Chondrocyte (in vitro differentiated cells): ENCODE measurements around the gene BAG5. TPM values are rescaled to one million over a fixed set of nuclear protein-coding genes. Genes with fewer than 3 reads are reported as not detected.

ENCODE experiments used
- DNase-seq: peaks from one replicate; pipeline ENCODE4 v3.0.0; 2021; ENCODE audit warnings: mixed read lengths, low spot score
- H3K27ac Mint-ChIP-seq: one replicate; pipeline ENCODE4 v1.8.0; 2021; ENCODE audit warnings: mild to moderate bottlenecking, moderate library complexity, mixed read lengths; ENCODE audit not compliant: unreplicated experiment
- H3K27me3 Mint-ChIP-seq: 2 replicates; pipeline ENCODE4 v1.8.0; 2021; ENCODE audit warnings: low read depth, mixed read lengths
- H3K36me3 Mint-ChIP-seq: 2 replicates; pipeline ENCODE4 v1.8.0; 2021; ENCODE audit warnings: low read depth, mixed read lengths
- H3K4me1 Mint-ChIP-seq: 2 replicates; pipeline ENCODE4 v1.8.0; 2021; ENCODE audit warnings: low read depth, mild to moderate bottlenecking, mixed read lengths
- H3K4me3 Mint-ChIP-seq: one replicate; pipeline ENCODE4 v1.8.0; 2021; ENCODE audit warnings: mild to moderate bottlenecking, moderate library complexity, mixed read lengths; ENCODE audit not compliant: unreplicated experiment
- H3K9me3 Mint-ChIP-seq: 2 replicates; pipeline ENCODE4 v1.8.0; 2021; ENCODE audit warnings: low read depth, mixed read lengths
- total RNA-seq: library from RNA; stranded (reverse); gene quantifications from 3 replicates; pipeline ENCODE4 v1.2.1, GENCODE V29; 2021
- TF ChIP-seq, protein P1 (sequence below): fragments of 200-600 bp; sonication (generic); IDR thresholded peaks from 2 replicates; pipeline ENCODE4 v1.5.0; 2021; ENCODE audit warnings: antibody characterized with exemption, mild to moderate bottlenecking, moderate library complexity

BAG5 gene
- total RNA-seq, 1 donor from 2014 or later: 22.6 TPM

GRCh38 chr14:103530390-103530789, 32.1 kb downstream of the BAG5 start:
- Mint-ChIP-seq H3K9me3 (no peaks in the 10 kb centered on the region), H3K36me3 (no peaks in the 10 kb centered on the region), H3K27me3 (no peaks in the 10 kb centered on the region), H3K4me1 (peaks cover 45% of the 10 kb centered on the region), H3K4me3 (peak overlapping the region; percentile 92), H3K27ac (no peak overlapping the region)
- no peak for DNase-seq
- TF ChIP-seq, protein P1, sequence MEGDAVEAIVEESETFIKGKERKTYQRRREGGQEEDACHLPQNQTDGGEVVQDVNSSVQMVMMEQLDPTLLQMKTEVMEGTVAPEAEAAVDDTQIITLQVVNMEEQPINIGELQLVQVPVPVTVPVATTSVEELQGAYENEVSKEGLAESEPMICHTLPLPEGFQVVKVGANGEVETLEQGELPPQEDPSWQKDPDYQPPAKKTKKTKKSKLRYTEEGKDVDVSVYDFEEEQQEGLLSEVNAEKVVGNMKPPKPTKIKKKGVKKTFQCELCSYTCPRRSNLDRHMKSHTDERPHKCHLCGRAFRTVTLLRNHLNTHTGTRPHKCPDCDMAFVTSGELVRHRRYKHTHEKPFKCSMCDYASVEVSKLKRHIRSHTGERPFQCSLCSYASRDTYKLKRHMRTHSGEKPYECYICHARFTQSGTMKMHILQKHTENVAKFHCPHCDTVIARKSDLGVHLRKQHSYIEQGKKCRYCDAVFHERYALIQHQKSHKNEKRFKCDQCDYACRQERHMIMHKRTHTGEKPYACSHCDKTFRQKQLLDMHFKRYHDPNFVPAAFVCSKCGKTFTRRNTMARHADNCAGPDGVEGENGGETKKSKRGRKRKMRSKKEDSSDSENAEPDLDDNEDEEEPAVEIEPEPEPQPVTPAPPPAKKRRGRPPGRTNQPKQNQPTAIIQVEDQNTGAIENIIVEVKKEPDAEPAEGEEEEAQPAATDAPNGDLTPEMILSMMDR: no peak

DNA sequence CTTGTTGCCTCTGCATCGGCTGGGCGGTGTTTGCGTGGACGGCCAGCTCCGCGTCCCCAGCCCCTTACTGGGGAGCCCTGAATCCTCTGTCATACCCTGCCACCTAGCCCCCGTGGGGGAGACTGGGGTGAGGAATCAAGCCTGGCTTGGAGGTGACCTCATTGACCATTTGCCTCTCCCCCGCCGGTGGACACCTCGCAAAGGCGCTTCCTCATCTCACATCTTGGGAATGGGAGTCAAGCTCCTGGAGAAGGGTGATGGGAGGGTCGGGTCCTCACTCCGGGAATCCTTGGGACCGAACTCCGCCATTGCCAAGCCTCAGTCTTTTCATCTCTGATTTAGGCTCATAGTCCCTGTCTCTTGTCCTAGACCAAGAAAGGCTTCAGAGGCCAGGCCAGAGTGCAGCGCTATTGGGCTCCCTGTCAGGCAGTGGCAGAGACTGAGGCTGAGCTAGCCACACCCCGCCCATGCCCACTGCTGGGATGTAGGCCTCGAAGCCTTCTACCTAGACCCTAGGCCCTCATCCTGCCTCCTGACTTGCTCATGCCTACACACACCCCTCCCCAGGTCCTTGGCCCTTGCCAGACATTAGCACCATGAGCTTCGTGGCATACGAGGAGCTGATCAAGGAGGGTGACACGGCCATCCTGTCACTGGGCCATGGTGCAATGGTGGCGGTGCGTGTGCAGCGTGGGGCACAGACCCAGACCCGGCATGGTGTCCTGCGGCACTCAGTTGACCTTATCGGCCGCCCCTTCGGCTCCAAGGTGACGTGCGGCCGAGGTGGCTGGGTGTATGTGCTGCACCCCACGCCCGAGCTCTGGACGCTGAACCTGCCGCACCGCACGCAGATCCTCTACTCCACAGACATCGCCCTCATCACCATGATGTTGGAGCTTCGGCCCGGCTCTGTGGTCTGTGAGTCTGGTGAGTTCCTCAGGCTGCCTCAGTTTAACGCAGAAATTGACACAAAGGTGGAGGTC, 32.8 kb downstream of the BAG5 start:
- H3K9me3 Mint-ChIP-seq: no peaks in the 10 kb centered on the region
- TF ChIP-seq, protein P1: no peak
- H3K36me3 Mint-ChIP-seq: no peaks in the 10 kb centered on the region
- no peak for DNase-seq
- peak overlapping the region; percentile 92 for H3K4me3 Mint-ChIP-seq
- no peaks in the 10 kb centered on the region for H3K27me3 Mint-ChIP-seq
- peak overlapping the region; percentile 90 for H3K27ac Mint-ChIP-seq
- peaks cover 47% of the 10 kb centered on the region for H3K4me1 Mint-ChIP-seq

- Mint-ChIP-seq H3K27ac (peak within 1 kb of the TSS; percentile 98), H3K9me3 (no peaks in the 10 kb centered on the region), H3K4me3 (peak within 1 kb of the TSS; percentile 92), H3K4me1 (peaks cover 47% of the 10 kb centered on the region), H3K27me3 (no peaks in the 10 kb centered on the region), H3K36me3 (no peaks in the 10 kb centered on the region)
- DNase-seq: no peak
- TF ChIP-seq, protein P1: no peak
Observed at GRCh38 chr14:103528587-103529382, 33.7 kb downstream of the BAG5 start, which contains the start of gene TRMT61A. Gene TRMT61A (plus strand): TSS chr14:103529196. CDS start chr14:103529979, 783 bp downstream.

- Mint-ChIP-seq H3K9me3 (no peaks in the 10 kb centered on the region), H3K4me1 (peaks cover 49% of the 10 kb centered on the region), H3K27ac (peak overlapping the region; percentile 98), H3K27me3 (no peaks in the 10 kb centered on the region), H3K36me3 (no peaks in the 10 kb centered on the region), H3K4me3 (peak overlapping the region; percentile 92)
- no peak for DNase-seq
- TF ChIP-seq, protein P1: no peak
Observed at GRCh38 chr14:103528146-103528586, 34.3 kb downstream of the BAG5 start.
